ENCODE measurements around the gene ALG8.

DNA sequence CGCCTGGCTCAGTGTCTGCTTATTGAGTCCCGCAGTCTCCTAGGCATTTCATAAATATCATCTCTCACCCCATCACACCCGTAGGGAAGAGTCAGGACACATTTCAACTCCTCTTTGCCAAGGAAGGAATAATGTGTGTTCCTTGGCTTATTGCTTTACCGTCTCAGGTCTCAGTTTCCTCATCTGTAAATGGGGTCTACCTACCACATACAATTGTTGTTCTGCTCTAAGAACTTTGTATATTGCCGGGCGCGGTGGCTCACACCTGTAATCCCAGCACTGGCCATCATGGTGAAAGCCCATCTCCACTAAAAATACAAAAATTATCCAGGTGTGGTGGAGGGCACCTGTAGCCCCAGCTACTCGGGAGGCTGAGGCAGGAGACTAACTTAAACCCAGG, 78.9 kb downstream of the ALG8 start:
- TF ChIP-seq, protein P1, sequence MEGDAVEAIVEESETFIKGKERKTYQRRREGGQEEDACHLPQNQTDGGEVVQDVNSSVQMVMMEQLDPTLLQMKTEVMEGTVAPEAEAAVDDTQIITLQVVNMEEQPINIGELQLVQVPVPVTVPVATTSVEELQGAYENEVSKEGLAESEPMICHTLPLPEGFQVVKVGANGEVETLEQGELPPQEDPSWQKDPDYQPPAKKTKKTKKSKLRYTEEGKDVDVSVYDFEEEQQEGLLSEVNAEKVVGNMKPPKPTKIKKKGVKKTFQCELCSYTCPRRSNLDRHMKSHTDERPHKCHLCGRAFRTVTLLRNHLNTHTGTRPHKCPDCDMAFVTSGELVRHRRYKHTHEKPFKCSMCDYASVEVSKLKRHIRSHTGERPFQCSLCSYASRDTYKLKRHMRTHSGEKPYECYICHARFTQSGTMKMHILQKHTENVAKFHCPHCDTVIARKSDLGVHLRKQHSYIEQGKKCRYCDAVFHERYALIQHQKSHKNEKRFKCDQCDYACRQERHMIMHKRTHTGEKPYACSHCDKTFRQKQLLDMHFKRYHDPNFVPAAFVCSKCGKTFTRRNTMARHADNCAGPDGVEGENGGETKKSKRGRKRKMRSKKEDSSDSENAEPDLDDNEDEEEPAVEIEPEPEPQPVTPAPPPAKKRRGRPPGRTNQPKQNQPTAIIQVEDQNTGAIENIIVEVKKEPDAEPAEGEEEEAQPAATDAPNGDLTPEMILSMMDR (IDR thresholded peaks at IDR 0.05): no peak
- TF ChIP-seq POLR2A (IDR thresholded peaks at IDR 0.05) (no peak), POLR2AphosphoS5 (IDR thresholded peaks at IDR 0.05) (no peak), EP300 (IDR thresholded peaks at IDR 0.05) (no peak)
